ENCODE measurements around the gene GJC3.
"Not testable (repeated sequence)": the region's sequence is repeated elsewhere in the genome, so short reads cannot be mapped to it uniquely, and the experiment has no call there.

Gene GJC3

DNA sequence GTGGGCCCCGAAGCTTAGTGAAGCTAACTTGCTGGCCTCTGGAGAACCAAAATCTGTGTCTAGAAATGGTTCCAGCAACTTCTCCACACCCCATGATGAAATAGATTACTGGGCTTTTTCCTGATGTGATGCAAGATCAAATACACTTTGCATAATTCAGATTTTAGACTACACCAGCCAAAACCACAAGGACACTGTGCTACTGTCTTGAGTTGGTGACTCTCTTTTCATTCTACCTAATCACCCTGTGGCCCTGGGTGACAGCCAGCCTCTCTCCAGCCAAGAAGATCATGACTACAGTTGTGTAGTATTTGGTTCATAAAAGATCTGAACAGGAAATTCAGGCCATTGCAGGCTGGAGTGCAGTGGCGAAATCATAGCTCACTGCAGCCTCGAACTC, 24.2 kb upstream of the GJC3 start:
- H4K20me1 ChIP-seq (ENCODE audit: control insufficient read depth, insufficient read depth, low read depth, low read length), result no peaks in the 10 kb centered on the region
- no peaks in the 10 kb centered on the region for H3K9me2 ChIP-seq (replicated peaks; ENCODE audit: control insufficient read depth, low read length)
- H3K4me2 ChIP-seq (ENCODE audit: low read length), result 0 out of 2 replicates have a peak overlapping the region, but pooled peaks have one; percentile 0
- H3K4me1 ChIP-seq (ENCODE audit: control insufficient read depth, low read length), result peaks cover 15% of the 10 kb centered on the region
- H3K36me3 ChIP-seq (ENCODE audit: control insufficient read depth, low read length), result no peaks in the 10 kb centered on the region
- H3K79me2 ChIP-seq (ENCODE audit: control insufficient read depth, low read length), result no peaks in the 10 kb centered on the region
- H3K27ac ChIP-seq (ENCODE audit: low read depth, low read length), result no peak overlapping the region
- peaks cover 29% of the 10 kb centered on the region for H3K27me3 ChIP-seq (ENCODE audit: control insufficient read depth, low read length)
- H3K4me3 ChIP-seq (ENCODE audit: low read length), result no peak overlapping the region
- TF ChIP-seq EZH2phosphoT487 (IDR thresholded peaks at IDR 0.05; ENCODE audit: borderline replicate concordance, low read length), result no peak
- TF ChIP-seq, protein P1, sequence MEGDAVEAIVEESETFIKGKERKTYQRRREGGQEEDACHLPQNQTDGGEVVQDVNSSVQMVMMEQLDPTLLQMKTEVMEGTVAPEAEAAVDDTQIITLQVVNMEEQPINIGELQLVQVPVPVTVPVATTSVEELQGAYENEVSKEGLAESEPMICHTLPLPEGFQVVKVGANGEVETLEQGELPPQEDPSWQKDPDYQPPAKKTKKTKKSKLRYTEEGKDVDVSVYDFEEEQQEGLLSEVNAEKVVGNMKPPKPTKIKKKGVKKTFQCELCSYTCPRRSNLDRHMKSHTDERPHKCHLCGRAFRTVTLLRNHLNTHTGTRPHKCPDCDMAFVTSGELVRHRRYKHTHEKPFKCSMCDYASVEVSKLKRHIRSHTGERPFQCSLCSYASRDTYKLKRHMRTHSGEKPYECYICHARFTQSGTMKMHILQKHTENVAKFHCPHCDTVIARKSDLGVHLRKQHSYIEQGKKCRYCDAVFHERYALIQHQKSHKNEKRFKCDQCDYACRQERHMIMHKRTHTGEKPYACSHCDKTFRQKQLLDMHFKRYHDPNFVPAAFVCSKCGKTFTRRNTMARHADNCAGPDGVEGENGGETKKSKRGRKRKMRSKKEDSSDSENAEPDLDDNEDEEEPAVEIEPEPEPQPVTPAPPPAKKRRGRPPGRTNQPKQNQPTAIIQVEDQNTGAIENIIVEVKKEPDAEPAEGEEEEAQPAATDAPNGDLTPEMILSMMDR (IDR thresholded peaks at IDR 0.05; ENCODE audit: low read depth, low read length, poor library complexity, severe bottlenecking), result no peak
- peaks cover 7% of the 10 kb centered on the region for H3K9me3 ChIP-seq (ENCODE audit: control insufficient read depth, insufficient read depth, low read length)
- H3F3A ChIP-seq (ENCODE audit: control insufficient read depth, insufficient read depth), result no peaks in the 10 kb centered on the region

DNA sequence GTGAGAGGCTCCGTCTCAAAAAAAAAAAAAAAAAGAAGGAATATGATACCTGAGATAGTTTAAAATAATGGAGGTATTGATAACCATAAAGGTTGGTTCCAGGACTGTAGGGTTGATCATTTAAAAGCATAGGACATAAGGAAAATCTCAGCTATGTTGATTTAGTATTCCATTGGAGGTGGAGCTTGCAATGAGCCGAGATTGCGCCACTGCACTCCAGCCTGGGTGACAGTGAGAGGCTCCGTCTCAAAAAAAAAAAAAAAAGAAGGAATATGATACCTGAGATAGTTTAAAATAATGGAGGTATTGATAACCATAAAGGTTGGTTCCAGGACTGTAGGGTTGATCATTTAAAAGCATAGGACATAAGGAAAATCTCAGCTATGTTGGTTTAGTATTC, 23.2 kb upstream of the GJC3 start:
- peaks cover 20% of the 10 kb centered on the region for H3K27me3 ChIP-seq (ENCODE audit: control insufficient read depth, low read length)
- not testable (repeated sequence) for H3F3A ChIP-seq (ENCODE audit: control insufficient read depth, insufficient read depth); H3K27ac ChIP-seq (ENCODE audit: low read depth, low read length); H3K79me2 ChIP-seq (ENCODE audit: control insufficient read depth, low read length); H3K9me3 ChIP-seq (ENCODE audit: control insufficient read depth, insufficient read depth, low read length); H4K20me1 ChIP-seq (ENCODE audit: control insufficient read depth, insufficient read depth, low read depth, low read length); H3K4me3 ChIP-seq (ENCODE audit: low read length); H3K36me3 ChIP-seq (ENCODE audit: control insufficient read depth, low read length); H3K9me2 ChIP-seq (replicated peaks; ENCODE audit: control insufficient read depth, low read length); H3K4me2 ChIP-seq (ENCODE audit: low read length)
- peaks cover 17% of the 10 kb centered on the region for H3K4me1 ChIP-seq (ENCODE audit: control insufficient read depth, low read length)

DNA sequence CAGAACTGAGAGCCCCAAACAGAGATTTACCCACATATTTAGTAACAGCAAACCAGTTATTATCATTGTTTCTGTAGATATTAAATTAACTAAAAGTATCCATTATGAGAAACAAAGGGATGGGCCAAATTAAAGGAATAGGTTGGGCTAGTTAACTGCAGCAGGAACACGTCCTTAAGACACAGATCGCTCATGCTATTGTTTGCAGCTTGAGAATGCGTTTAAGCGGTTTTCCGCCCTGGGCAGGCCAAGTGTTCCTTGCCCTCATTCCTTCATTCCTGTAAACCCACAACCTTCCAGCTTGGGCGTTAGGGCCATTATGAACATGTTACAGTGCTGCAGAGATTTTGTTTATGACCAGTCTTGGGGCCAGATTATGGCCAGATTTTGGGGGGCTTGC, 21.4 kb upstream of the GJC3 start:
- H3F3A ChIP-seq (ENCODE audit: control insufficient read depth, insufficient read depth); H3K27ac ChIP-seq (ENCODE audit: low read depth, low read length): not testable (repeated sequence)

DNA sequence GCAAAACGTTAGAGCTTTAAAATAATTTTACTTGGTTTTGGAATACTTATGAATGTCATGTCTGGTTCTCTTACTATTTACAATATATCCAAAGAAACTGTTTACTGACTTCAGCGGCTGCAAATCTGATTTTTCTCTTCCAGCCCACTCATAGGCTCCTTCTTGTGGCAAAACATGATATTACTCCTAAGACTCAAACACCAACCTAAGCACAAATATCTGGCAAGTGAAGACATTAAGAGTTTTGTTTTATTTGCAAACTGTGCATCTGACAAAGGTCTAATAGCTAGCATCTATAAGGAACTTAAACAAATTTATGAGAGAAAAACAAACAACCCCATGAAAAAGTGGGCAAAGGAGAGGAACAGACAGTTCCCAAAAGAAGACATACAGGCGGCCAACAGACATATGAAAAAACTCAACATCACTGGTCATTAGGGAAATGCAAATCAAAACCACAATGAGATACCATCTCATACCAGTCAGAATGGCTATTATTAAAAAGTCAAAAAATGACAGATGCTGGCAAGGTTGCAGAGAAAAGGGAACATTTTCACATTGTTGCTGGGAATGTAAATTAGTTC, 20.3 kb upstream of the GJC3 start:
- peaks cover 7% of the 10 kb centered on the region for H3K9me3 ChIP-seq (ENCODE audit: control insufficient read depth, insufficient read depth, low read length)
- no peaks in the 10 kb centered on the region for H3K36me3 ChIP-seq (ENCODE audit: control insufficient read depth, low read length)
- H3K4me1 ChIP-seq (ENCODE audit: control insufficient read depth, low read length), result peaks cover 21% of the 10 kb centered on the region
- TF ChIP-seq EZH2phosphoT487 (IDR thresholded peaks at IDR 0.05; ENCODE audit: borderline replicate concordance, low read length), result no peak
- TF ChIP-seq, protein P1 (IDR thresholded peaks at IDR 0.05; ENCODE audit: low read depth, low read length, poor library complexity, severe bottlenecking), result peak; percentile 67
- no peak overlapping the region for H3K27ac ChIP-seq (ENCODE audit: low read depth, low read length)
- H3K4me3 ChIP-seq (ENCODE audit: low read length), result no peak overlapping the region
- H4K20me1 ChIP-seq (ENCODE audit: control insufficient read depth, insufficient read depth, low read depth, low read length), result no peaks in the 10 kb centered on the region
- H3F3A ChIP-seq (ENCODE audit: control insufficient read depth, insufficient read depth), result no peaks in the 10 kb centered on the region
- H3K79me2 ChIP-seq (ENCODE audit: control insufficient read depth, low read length), result no peaks in the 10 kb centered on the region
- H3K27me3 ChIP-seq (ENCODE audit: control insufficient read depth, low read length), result no peaks in the 10 kb centered on the region
- H3K4me2 ChIP-seq (ENCODE audit: low read length), result no peak overlapping the region
- H3K9me2 ChIP-seq (replicated peaks; ENCODE audit: control insufficient read depth, low read length), result no peaks in the 10 kb centered on the region

More for the DNA sequence above, 21.4 kb upstream of the GJC3 start:
- not testable (repeated sequence) for H3K27me3 ChIP-seq (ENCODE audit: control insufficient read depth, low read length); H3K79me2 ChIP-seq (ENCODE audit: control insufficient read depth, low read length); H3K4me3 ChIP-seq (ENCODE audit: low read length); H3K36me3 ChIP-seq (ENCODE audit: control insufficient read depth, low read length); H4K20me1 ChIP-seq (ENCODE audit: control insufficient read depth, insufficient read depth, low read depth, low read length); H3K9me3 ChIP-seq (ENCODE audit: control insufficient read depth, insufficient read depth, low read length); H3K9me2 ChIP-seq (replicated peaks; ENCODE audit: control insufficient read depth, low read length); H3K4me2 ChIP-seq (ENCODE audit: low read length)
- peaks cover 20% of the 10 kb centered on the region for H3K4me1 ChIP-seq (ENCODE audit: control insufficient read depth, low read length)

All from DOHH2 (cell line).